SIG-M5 treated with dmso at 0.1 percent for 504 hours (cell line): ENCODE measurements around the gene XYLT2.
"Not testable (repeated sequence)": the region's sequence is repeated elsewhere in the genome, so short reads cannot be mapped to it uniquely, and the experiment has no call there.

Experiments used
- DNase-seq: peaks from one replicate; lab custom pipeline; 2025; ENCODE audit not compliant: unreplicated experiment; lab: John Stamatoyannopoulos, UW

XYLT2 gene

DNA sequence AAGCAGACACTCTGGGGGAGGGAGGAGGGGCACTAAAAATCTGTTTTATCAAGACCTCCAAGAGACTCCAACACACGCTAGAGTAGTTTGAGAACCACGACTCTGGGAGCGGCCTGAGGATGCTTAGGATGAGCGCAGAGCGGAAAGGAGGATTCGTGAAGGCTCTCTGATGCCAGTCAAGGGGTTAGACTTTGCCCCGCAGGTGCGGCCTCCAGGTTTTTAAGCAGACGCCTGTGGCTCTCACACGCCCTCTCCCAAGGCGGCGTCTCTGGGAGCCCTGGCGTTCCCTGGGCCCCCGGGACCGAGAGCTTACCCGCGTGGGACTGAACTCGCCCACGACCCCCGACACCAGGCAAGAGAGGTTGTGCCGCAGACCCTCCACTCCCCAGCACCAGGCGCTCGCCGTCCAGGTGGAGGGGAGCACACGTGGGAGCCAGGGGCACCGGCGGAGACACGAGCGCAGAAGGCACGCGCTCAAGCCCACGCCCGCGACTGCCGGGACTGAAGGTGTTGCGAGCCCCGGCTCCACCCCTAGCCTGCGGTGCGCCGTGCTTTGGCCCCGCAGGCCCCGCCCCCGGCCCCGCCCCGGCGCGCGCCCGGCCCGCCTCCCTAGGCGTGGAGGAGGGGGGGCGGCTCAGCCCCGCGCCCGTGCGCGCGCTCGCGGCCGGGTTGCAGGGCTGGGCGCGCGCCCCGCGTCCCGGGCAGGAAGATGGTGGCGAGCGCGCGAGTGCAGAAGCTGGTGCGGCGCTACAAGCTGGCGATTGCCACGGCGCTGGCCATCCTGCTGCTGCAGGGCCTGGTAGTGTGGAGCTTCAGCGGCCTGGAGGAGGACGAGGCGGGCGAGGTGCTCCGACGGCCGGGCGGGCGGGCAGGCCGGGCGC lies at the start of gene XYLT2:
TSS of gene XYLT2 (plus strand) at position 695 of the 881 bp plus-strand sequence. CDS start at position 710, 15 bp downstream.
- peak; percentile 80 for DNase-seq

DNA sequence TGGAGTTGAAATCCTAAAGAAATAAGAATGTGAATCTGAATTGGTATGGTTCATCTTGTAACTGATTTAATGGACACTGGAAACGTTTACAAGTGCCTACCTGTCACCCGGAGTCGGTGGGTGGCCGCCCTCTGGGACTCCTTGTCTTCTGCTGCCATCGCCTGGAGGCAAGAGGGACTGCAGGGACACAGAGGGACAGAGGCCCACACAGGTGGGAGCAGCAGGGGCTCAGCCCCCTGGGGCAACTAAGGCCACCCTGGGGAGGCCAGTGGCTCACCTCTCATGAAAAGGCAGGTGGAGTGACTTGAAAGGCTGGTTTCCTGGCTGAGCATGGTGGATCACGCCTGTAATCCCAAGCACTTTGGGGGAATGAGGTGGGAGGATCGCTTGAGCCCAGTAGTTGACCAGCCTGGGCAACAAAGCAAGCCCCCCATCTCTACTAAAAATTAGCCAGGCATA lies 48.5 kb upstream of the XYLT2 start:
- DNase-seq: peak; percentile 66

DNA sequence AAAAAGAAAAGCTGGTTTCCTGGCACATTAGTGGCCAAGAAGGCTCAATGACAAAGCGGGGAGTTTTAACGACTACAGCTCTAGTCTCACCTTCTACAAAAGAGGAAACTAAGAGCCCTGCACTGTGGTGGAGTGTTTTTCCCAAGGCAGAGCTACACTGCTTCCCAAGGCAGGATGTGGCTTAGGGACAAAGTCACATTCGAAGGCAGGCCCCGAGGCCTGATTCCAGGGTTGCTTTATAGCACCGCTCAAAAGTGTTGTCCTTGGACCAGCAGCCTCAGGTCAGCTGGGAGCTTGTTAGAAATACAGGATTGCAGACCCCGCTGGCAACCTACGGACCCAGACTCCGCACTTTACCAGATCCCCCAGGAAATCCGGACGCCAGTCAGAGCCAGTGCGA lies 47.9 kb upstream of the XYLT2 start:
- no peak for DNase-seq

- no peak for DNase-seq
Observed at GRCh38 chr17:50299776-50300175, 46.1 kb upstream of the XYLT2 start.

- DNase-seq: not testable (repeated sequence)
Observed at GRCh38 chr17:50300824-50301223, 45.1 kb upstream of the XYLT2 start.

DNA sequence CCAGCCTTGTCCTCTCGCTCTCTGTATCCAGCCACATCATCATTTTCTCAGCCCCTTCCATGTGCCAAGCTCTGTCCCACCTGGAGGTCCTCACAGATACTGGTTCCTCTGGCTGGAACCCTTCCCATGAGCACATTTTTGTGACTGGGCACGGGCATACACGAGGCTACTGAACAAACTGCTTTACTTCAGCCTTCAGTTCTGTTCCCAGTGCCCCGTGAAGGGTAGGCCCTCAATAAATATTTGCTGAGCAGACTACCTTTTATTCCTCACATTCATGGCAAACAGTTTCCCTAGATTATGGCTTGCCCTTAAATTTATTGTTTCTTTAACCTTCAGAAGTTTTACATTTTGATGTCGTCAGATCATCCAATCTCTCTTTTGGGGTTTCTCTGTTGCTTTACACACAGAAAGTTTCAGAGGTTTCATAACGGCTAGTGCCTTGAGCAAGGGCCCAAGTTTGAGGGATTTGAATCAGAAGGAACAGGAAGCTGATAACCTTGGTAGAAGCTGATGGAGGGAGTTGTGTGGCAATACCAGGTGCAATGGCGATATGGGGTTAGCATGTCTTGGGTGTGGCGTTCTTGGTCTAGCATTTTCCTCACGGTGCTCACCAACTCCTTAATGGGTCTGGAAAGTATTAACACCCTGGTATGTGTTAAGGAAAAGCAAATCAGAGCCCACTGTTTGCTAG lies 43.9 kb upstream of the XYLT2 start:
- DNase-seq: peak; percentile 79

DNA sequence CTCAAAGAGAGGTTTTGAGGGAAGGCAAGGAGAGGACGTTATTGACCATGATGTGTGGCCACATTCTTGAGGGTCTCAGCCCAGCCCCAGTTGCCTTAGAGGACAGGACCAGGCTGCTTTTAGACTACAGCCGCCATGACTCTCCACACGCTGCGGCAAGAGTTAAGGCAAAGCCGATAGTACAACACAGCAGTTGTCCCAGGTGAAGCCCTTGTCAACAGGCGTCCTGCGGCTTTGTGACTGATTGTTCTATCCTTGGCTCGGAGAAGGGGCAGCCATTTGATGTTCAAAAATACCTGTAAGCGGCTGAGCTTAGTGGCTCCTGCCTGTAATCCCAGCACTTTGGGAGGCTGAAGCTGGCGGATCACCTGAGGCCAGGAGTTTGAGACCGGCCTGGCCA lies 42.9 kb upstream of the XYLT2 start:
- DNase-seq: no peak

DNA sequence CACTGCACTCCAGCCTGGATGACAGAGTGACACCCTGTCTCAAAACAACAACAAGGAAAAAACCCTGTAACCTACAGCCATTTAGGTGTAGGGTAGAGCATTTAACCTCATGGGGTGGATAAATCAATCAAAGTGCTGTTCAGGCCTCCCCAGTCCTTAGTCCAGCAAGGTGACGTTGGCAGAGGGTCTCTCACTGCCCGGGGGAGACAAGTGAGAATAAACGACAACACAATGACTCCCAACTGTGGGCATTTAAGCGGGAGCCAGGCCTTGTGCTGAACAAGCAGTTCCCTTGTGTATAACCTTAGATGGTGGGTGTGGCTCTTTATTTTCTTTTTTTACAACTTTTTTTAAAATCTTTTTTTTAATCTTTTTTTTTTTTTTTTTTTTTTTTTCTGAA lies 42.3 kb upstream of the XYLT2 start:
- no peak for DNase-seq

DNA sequence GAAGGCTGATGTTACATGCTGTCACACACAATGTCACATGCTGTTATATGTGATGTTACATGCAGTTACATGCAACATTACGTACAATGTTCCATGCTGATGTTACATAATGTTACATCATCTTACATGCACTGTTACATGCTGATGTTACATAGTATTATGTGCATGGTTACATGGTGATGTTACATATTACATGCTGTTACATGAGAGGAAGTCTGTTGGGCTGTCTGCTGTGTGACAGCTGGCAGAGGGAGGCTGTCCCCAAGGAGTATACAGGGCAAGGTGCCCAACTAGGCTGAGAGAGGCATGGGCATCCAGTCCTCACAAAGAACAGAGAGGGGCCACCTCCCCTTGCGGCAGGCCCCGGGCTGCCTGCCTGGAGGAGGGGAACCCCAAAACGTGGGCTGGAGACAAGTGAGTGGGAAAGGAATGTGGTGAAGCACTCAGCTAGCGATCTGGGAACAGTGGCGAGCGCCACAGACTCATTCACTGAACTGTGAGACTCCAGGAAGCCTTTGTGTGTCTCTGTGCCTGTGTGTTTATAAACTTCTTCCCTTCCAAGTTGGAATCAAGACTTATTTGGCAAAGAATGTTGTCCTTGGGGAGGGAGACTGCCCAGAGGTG lies 41.0 kb upstream of the XYLT2 start:
- DNase-seq: no peak

- no peak for DNase-seq
Observed at GRCh38 chr17:50307654-50308053, 38.3 kb upstream of the XYLT2 start.

- DNase-seq: no peak
Observed at GRCh38 chr17:50308666-50309065, 37.3 kb upstream of the XYLT2 start.

GRCh38 chr17:50310455-50311111 lies 35.3 kb upstream of the XYLT2 start:
- DNase-seq: no peak

DNA sequence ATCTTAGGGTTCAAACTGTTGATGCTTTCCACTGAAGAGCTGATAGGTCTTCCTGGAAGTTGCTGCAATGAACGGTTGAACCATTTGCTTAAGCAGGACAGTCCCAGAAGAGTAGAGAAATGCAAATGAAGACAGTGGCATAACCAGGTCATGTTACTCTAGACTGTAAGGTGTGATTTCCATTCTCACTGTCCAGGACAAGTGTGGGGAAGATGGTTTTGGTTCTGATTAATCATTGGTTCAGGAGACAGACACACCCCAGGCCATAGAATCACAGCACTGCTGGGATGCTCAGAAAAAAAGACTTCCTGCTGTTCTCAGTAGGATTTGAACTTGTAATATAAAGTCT lies 34.8 kb upstream of the XYLT2 start:
- DNase-seq: no peak

DNA sequence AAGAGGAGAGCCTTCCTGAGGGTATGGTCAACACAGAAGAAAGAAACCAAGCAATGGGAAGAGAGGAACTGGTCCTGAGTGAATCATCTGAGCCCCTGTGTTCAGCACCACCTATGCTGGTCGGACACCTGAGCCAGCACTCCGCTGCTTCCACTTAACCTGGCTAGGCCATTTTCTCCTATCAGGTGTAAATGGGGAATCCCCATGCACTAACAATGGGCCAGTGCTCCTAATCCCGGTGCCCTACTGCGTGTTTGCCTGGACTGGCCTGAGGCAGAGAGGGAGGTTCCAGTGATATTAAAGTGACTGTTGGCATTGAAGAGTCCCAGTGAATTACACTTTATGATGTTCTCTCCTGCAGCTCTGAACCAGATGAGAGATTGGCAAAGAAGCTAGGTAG lies 34.4 kb upstream of the XYLT2 start:
- no peak for DNase-seq

DNA sequence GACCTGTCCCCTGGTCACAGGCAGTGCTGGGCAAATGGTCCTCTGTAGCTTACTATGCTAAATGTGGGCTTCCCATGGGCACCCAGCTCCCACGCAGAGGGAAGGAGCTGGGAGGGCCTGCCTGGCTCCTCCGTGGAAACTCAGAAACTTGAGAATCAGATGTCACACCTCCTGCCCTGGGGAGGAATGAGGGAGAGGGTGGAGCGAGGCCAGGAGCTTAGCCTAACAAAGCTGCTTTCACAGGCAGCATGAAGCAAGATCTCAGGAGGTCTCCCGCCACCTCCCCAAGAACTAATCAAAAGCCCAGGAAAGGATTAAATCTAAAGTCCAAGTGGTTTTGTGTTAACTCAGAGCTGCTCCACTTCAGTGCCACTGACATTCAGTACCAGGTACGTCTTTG lies 33.6 kb upstream of the XYLT2 start:
- DNase-seq: no peak

DNA sequence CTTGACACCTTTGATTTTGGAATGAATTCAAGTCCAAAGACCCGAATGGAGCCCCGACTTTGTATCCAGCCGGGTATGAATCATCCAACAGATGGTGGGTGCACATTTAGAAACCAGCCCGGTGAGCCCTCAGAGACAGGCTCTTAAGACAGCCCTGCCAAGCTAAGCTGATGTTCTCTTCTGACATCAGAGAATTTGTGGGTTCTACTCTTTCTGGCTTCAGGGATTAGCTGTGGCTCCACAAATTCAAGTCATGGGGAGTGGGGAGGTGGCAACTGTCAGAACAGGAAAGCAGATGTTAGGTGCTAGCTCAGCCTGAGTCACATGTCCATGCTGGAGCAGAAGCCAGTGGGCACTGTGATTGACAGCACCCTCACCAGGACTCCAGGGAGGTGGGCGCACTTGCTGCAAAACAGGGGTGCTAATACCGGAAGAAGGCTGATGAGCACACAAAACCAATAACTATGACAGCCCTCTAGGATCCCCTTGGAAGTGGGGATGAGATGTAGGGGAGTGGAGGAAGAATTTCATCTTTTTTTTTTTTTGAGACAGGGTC lies 31.4 kb upstream of the XYLT2 start:
- no peak for DNase-seq

GRCh38 chr17:50316016-50316587 lies 29.8 kb upstream of the XYLT2 start:
- DNase-seq: no peak

GRCh38 chr17:50316660-50317059 lies 29.3 kb upstream of the XYLT2 start:
- not testable (repeated sequence) for DNase-seq

DNA sequence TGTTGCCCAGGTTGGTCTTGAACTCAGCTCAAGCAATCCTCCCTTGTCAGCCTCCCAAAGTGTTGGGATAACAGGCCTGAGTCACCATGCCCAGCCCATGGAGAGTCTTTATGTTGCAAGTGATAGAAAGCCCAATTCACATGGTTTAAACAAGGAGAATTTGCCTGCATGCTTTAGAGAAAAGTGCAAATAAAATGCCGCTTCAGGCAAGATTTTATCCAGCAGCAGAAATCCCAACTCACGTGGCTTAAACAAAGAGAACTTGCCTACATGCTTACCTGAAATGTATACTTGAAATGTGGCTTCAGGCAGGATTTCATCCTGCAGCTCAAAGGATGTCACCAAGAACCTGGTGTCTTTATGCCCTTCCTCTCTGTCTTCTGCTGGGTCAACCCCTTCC lies 28.8 kb upstream of the XYLT2 start:
- peak; percentile 54 for DNase-seq

GRCh38 chr17:50318501-50319285 lies 27.2 kb upstream of the XYLT2 start:
- no peak for DNase-seq
